Measurements from ENCODE around the gene NEXMIF. TPM values are rescaled to one million over a fixed set of nuclear protein-coding genes. Genes with fewer than 3 reads are reported as not detected.
"Not testable (repeated sequence)": the region's sequence is repeated elsewhere in the genome, so short reads cannot be mapped to it uniquely, and the experiment has no call there.

Gene NEXMIF
- total RNA-seq, 1 experiment from 2014 or later, result not detected

- not testable (repeated sequence) for H3K4me1 ChIP-seq (replicated peaks); H3K27me3 ChIP-seq (replicated peaks); DNase-seq (ENCODE audit: low read depth in 1 of 2, low spot score in 2 of 2); H3K9me3 ChIP-seq (replicated peaks); H3K4me3 ChIP-seq; H3K27ac ChIP-seq; H3K36me3 ChIP-seq
These were observed 42.9 kb downstream of the NEXMIF start for GRCh38 chrX:74882383-74882782.

DNA sequence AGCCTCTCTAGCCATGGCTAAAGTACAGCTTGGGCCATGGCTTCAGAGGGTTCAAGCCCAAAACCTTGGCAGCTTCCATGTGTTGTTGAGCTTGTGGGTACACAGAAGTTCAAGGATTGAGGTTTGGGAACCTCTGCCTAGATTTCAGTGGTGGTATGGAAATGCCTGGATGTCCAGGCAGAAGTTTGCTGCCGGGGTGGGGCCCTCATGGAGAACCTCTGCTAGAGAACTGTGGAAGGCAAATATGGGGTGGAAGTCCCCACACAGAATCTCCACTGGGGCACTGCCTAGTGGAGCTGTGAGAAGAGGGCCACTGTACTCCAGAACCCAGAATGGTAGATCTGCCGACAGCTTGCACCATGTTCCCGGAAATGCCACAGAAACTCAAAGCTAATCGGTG is 59.5 kb downstream of the NEXMIF start:
- Histone ChIP-seq H3K36me3 (no peaks in the 10 kb centered on the region), H3K27me3 (replicated peaks) (no peaks in the 10 kb centered on the region), H3K4me3 (no peak overlapping the region), H3K4me1 (replicated peaks) (no peaks in the 10 kb centered on the region), H3K27ac (no peak overlapping the region), H3K9me3 (replicated peaks) (no peaks in the 10 kb centered on the region)
- no peak for DNase-seq (ENCODE audit: low read depth in 1 of 2, low spot score in 2 of 2)

DNA sequence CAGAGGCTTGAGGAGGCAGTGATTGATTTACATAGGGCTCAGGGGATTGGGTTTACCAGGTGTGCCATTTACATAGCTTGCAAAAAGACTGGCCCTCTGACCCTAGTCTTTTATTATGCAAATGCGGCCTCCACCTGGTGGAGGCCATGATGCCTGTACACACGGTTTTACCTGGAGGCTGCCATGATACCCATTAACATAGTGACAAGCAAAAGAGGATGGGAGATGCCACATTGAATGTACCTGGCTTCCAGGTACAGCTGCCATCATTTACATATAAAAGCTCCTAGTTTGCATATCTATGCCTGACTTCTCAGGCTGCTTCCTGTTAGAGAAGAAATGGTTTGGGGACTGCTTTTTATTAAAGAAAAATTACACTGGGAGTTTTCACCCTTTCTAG is 72.0 kb downstream of the NEXMIF start:
- DNase-seq (ENCODE audit: low read depth in 1 of 2, low spot score in 2 of 2), result no peak
- H3K9me3 ChIP-seq (replicated peaks), result no peaks in the 10 kb centered on the region

GRCh38 chrX:74835566-74835965 is 89.7 kb downstream of the NEXMIF start:
- Histone ChIP-seq H3K27ac (no peak overlapping the region), H3K9me3 (replicated peaks) (no peaks in the 10 kb centered on the region), H3K4me3 (no peak overlapping the region), H3K36me3 (no peaks in the 10 kb centered on the region), H3K4me1 (replicated peaks) (no peaks in the 10 kb centered on the region), H3K27me3 (replicated peaks) (no peaks in the 10 kb centered on the region)
- no peak for DNase-seq (ENCODE audit: low read depth in 1 of 2, low spot score in 2 of 2)

More for the DNA sequence above, 72.0 kb downstream of the NEXMIF start:
- no peak overlapping the region for H3K27ac ChIP-seq
- H3K4me1 ChIP-seq (replicated peaks), result no peaks in the 10 kb centered on the region
- no peaks in the 10 kb centered on the region for H3K27me3 ChIP-seq (replicated peaks)
- H3K36me3 ChIP-seq, result no peaks in the 10 kb centered on the region
- no peak overlapping the region for H3K4me3 ChIP-seq

DNA sequence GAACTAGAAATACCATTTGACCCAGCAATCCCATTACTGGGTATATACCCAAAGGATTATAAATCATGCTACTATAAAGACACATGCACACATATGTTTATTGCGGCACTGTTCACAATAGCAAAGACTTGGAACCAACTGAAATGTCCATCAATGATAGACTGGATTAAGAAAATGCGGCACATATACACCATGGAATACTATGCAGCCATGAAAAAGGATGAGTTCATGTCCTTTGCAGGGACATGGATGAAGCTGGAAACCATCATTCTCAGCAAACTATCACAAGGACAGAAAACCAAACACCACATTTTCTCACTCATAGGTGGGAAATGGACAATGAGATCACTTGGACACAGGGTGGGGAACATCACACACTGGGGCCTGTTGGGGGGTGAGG is 105.5 kb downstream of the NEXMIF start:
- H3K9me3 ChIP-seq (replicated peaks); DNase-seq (ENCODE audit: low read depth in 1 of 2, low spot score in 2 of 2); H3K4me1 ChIP-seq (replicated peaks); H3K4me3 ChIP-seq; H3K27me3 ChIP-seq (replicated peaks); H3K27ac ChIP-seq; H3K36me3 ChIP-seq: not testable (repeated sequence)

GRCh38 chrX:74814681-74815080 is 110.6 kb downstream of the NEXMIF start:
- Histone ChIP-seq H3K27ac (no peak overlapping the region), H3K36me3 (no peaks in the 10 kb centered on the region), H3K4me1 (replicated peaks) (no peaks in the 10 kb centered on the region), H3K9me3 (replicated peaks) (no peaks in the 10 kb centered on the region), H3K4me3 (no peak overlapping the region), H3K27me3 (replicated peaks) (no peaks in the 10 kb centered on the region)
- DNase-seq (ENCODE audit: low read depth in 1 of 2, low spot score in 2 of 2), result no peak

GRCh38 chrX:74804574-74804973 is 120.7 kb downstream of the NEXMIF start:
- Histone ChIP-seq H3K36me3 (no peaks in the 10 kb centered on the region), H3K9me3 (replicated peaks) (no peaks in the 10 kb centered on the region), H3K27me3 (replicated peaks) (no peaks in the 10 kb centered on the region), H3K4me1 (replicated peaks) (no peaks in the 10 kb centered on the region), H3K4me3 (no peak overlapping the region), H3K27ac (no peak overlapping the region)
- no peak for DNase-seq (ENCODE audit: low read depth in 1 of 2, low spot score in 2 of 2)

DNA sequence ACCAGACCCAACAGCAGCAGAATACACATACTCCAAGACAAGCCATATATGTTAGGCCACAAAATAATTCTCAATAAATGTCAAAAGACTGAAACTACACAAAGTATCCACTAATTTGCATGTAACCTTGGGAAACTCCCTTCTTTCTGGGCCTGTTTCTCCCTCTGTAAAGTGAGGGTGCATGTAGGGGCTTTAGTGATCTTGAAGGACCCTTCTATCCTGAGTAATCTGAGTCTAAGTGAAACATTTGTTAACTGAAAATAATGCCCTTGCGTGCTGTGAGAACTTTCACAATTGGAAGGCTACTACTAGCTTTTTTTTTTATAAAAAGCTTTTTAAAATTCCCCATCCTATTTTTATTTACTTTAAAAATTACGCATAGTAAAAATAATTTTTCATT is 125.2 kb downstream of the NEXMIF start:
- DNase-seq (ENCODE audit: low read depth in 1 of 2, low spot score in 2 of 2), result no peak
- no peak overlapping the region for H3K27ac ChIP-seq
- H3K4me3 ChIP-seq, result no peak overlapping the region
- no peaks in the 10 kb centered on the region for H3K9me3 ChIP-seq (replicated peaks)
- no peaks in the 10 kb centered on the region for H3K27me3 ChIP-seq (replicated peaks)
- no peaks in the 10 kb centered on the region for H3K4me1 ChIP-seq (replicated peaks)
- H3K36me3 ChIP-seq, result no peaks in the 10 kb centered on the region

- H3K27me3 ChIP-seq (replicated peaks), result no peaks in the 10 kb centered on the region
- DNase-seq (ENCODE audit: low read depth in 1 of 2, low spot score in 2 of 2), result no peak
- H3K9me3 ChIP-seq (replicated peaks), result no peaks in the 10 kb centered on the region
- no peak overlapping the region for H3K27ac ChIP-seq
- no peak overlapping the region for H3K4me3 ChIP-seq
- no peaks in the 10 kb centered on the region for H3K4me1 ChIP-seq (replicated peaks)
- H3K36me3 ChIP-seq, result no peaks in the 10 kb centered on the region
These were observed 127.8 kb downstream of the NEXMIF start for GRCh38 chrX:74797338-74797887.

GRCh38 chrX:74788545-74789086 is 136.6 kb downstream of the NEXMIF start:
- Histone ChIP-seq H3K9me3 (replicated peaks) (no peaks in the 10 kb centered on the region), H3K36me3 (no peaks in the 10 kb centered on the region), H3K4me3 (no peak overlapping the region), H3K4me1 (replicated peaks) (no peaks in the 10 kb centered on the region), H3K27ac (no peak overlapping the region), H3K27me3 (replicated peaks) (no peaks in the 10 kb centered on the region)
- no peak for DNase-seq (ENCODE audit: low read depth in 1 of 2, low spot score in 2 of 2)

GRCh38 chrX:74784629-74785028 is 140.6 kb downstream of the NEXMIF start:
- Histone ChIP-seq H3K36me3 (no peaks in the 10 kb centered on the region), H3K9me3 (replicated peaks) (no peaks in the 10 kb centered on the region), H3K4me1 (replicated peaks) (no peaks in the 10 kb centered on the region), H3K27ac (no peak overlapping the region), H3K27me3 (replicated peaks) (no peaks in the 10 kb centered on the region), H3K4me3 (no peak overlapping the region)
- no peak for DNase-seq (ENCODE audit: low read depth in 1 of 2, low spot score in 2 of 2)

DNA sequence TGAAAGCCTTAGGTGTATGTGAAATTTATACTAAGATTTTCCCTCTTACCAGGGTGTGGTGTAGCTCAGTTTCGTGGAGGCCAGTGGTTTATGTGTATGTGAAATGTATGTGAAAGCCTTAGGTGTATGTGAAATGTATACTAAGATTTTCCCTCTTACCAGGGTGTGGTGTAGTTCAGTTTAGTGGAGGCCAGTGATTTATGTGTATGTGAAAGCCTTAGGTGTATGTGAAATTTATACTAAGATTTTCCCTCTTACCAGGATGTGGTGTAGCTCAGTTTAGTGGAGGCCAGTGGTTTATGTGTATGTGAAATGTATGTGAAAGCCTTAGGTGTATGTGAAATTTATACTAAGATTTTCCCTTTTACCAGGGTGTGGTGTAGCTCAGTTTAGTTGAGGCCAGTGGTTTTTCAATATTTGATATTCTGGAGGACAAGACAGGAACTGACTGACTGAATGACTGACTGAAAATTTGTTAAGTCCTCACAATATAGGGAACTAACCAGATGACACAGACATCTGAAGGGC is 143.7 kb downstream of the NEXMIF start:
- H3K36me3 ChIP-seq, result no peaks in the 10 kb centered on the region
- H3K27me3 ChIP-seq (replicated peaks), result no peaks in the 10 kb centered on the region
- H3K4me1 ChIP-seq (replicated peaks), result no peaks in the 10 kb centered on the region
- no peak for DNase-seq (ENCODE audit: low read depth in 1 of 2, low spot score in 2 of 2)
- H3K4me3 ChIP-seq, result no peak overlapping the region
- no peaks in the 10 kb centered on the region for H3K9me3 ChIP-seq (replicated peaks)
- no peak overlapping the region for H3K27ac ChIP-seq

- DNase-seq (ENCODE audit: low read depth in 1 of 2, low spot score in 2 of 2), result no peak
- H3K9me3 ChIP-seq (replicated peaks), result no peaks in the 10 kb centered on the region
- no peak overlapping the region for H3K27ac ChIP-seq
- H3K36me3 ChIP-seq, result no peaks in the 10 kb centered on the region
- no peak overlapping the region for H3K4me3 ChIP-seq
- H3K27me3 ChIP-seq (replicated peaks), result no peaks in the 10 kb centered on the region
- H3K4me1 ChIP-seq (replicated peaks), result no peaks in the 10 kb centered on the region
These were observed 146.1 kb downstream of the NEXMIF start for GRCh38 chrX:74779175-74779574.

DNA sequence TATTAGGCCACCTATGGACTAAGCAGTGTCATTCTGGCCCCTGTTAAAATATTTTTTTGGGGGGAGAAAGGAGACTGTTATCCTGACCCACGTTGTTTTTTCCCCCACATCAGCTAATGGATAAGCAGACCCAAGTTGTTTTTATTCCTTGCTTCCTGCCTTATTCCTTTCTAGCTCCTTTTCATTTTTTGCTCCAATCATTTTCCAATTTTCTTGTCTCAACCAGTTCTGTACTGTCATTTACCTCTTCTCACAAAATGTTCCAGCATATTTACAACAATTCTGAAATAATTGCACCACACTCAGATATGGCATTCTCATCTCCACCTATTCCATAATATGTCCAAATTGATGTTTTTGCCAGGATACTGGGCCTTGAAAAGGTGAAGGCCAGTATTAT is 150.3 kb downstream of the NEXMIF start:
- no peaks in the 10 kb centered on the region for H3K9me3 ChIP-seq (replicated peaks)
- H3K27me3 ChIP-seq (replicated peaks), result no peaks in the 10 kb centered on the region
- H3K27ac ChIP-seq, result no peak overlapping the region
- no peak for DNase-seq (ENCODE audit: low read depth in 1 of 2, low spot score in 2 of 2)
- H3K4me3 ChIP-seq, result no peak overlapping the region
- H3K36me3 ChIP-seq, result no peaks in the 10 kb centered on the region
- no peaks in the 10 kb centered on the region for H3K4me1 ChIP-seq (replicated peaks)

GRCh38 chrX:74736450-74736849 is 188.8 kb downstream of the NEXMIF start:
- Histone ChIP-seq H3K4me1 (replicated peaks) (no peaks in the 10 kb centered on the region), H3K27me3 (replicated peaks) (no peaks in the 10 kb centered on the region), H3K9me3 (replicated peaks) (no peaks in the 10 kb centered on the region), H3K36me3 (no peaks in the 10 kb centered on the region), H3K4me3 (no peak overlapping the region), H3K27ac (no peak overlapping the region)
- no peak for DNase-seq (ENCODE audit: low read depth in 1 of 2, low spot score in 2 of 2)
